HUDEP-2 (cell line): ENCODE measurements around the gene SLC11A1.
A peak's percentile ranks its signal among the peaks of the same experiment; 100 is the strongest.

ENCODE experiments used
- DNase-seq, 76 experiments: peaks; one replicate each; lab custom pipeline; 2025; ENCODE audit not compliant: unreplicated experiment in 76 of 76; lab: John Stamatoyannopoulos, UW

Gene SLC11A1

GRCh38 chr2:218431878-218432277 is 49.8 kb downstream of the SLC11A1 start:
- no peak for DNase-seq

GRCh38 chr2:218432676-218433365 is 50.7 kb downstream of the SLC11A1 start:
- DNase-seq, result no peak

GRCh38 chr2:218434456-218434855 is 52.4 kb downstream of the SLC11A1 start:
- DNase-seq, result no peak

GRCh38 chr2:218435003-218435982 is 53.2 kb downstream of the SLC11A1 start:
- no peak for DNase-seq

GRCh38 chr2:218436992-218437391 is 54.9 kb downstream of the SLC11A1 start:
- DNase-seq, result no peak

GRCh38 chr2:218437969-218438368 is 55.9 kb downstream of the SLC11A1 start:
- no peak for DNase-seq

GRCh38 chr2:218438596-218438995 is 56.5 kb downstream of the SLC11A1 start:
- DNase-seq, result peak in 7 of 76 experiments; percentile 3 to 26 (median 4)

- DNase-seq, result no peak
Measured at GRCh38 chr2:218444692-218445357, 62.8 kb downstream of the SLC11A1 start.

- DNase-seq, result no peak
Measured at GRCh38 chr2:218445602-218446001, 63.5 kb downstream of the SLC11A1 start.
